KMS-11 (cell line): Measurements from ENCODE around the gene PITX1.
"Not testable (repeated sequence)": the region's sequence is repeated elsewhere in the genome, so short reads cannot be mapped to it uniquely, and the experiment has no call there.

Source experiments
- H2AFZ ChIP-seq: fragments of 200-600 bp; sonication (generic); 2 replicates; pipeline ENCODE4 v1.6.1; 2016; ENCODE audit warnings: antibody characterized with exemption, mixed run types, low read depth
- H3K27ac ChIP-seq: fragments of 200-600 bp; sonication (generic); 2 replicates; pipeline ENCODE4 v1.6.1; 2016; ENCODE audit warnings: mild to moderate bottlenecking, mixed run types
- H3K27me3 ChIP-seq: fragments of 200-600 bp; sonication (generic); 2 replicates; pipeline ENCODE4 v1.6.1; 2017; ENCODE audit warnings: mild to moderate bottlenecking, low read depth, mixed run types, moderate library complexity; ENCODE audit not compliant: insufficient read depth
- H3K36me3 ChIP-seq: fragments of 200-600 bp; sonication (generic); 2 replicates; pipeline ENCODE4 v1.6.1; 2017; ENCODE audit warnings: mild to moderate bottlenecking, mixed run types; ENCODE audit not compliant: insufficient read depth
- H3K4me1 ChIP-seq: fragments of 200-600 bp; sonication (generic); 2 replicates; pipeline ENCODE4 v1.6.1; 2016; ENCODE audit warnings: mild to moderate bottlenecking, low read depth, mixed run types; ENCODE audit not compliant: poor library complexity, severe bottlenecking
- H3K4me2 ChIP-seq: fragments of 200-600 bp; sonication (generic); 2 replicates; pipeline ENCODE4 v1.7.0; 2016; ENCODE audit warnings: mild to moderate bottlenecking, mixed run types
- H3K4me3 ChIP-seq: fragments of 200-600 bp; sonication (generic); IDR thresholded peaks from 2 replicates; pipeline ENCODE4 v1.6.1; 2017; ENCODE audit warnings: low read depth, low read length, mixed read lengths; ENCODE audit not compliant: insufficient read depth
- H3K79me2 ChIP-seq: fragments of 200-600 bp; sonication (generic); 2 replicates; pipeline ENCODE4 v1.6.1; 2016; ENCODE audit warnings: low read depth, mixed run types; ENCODE audit not compliant: insufficient read depth
- H3K9ac ChIP-seq: fragments of 200-600 bp; sonication (generic); 2 replicates; pipeline ENCODE4 v1.6.1; 2016; ENCODE audit warnings: mild to moderate bottlenecking, mixed run types
- H4K20me1 ChIP-seq: fragments of 200-600 bp; sonication (generic); 2 replicates; pipeline ENCODE4 v1.6.1; 2016; ENCODE audit warnings: mild to moderate bottlenecking, mixed run types; ENCODE audit not compliant: insufficient read depth
- CTCF ChIP-seq: fragments of 200-600 bp; sonication (generic); conservative IDR thresholded peaks from 2 replicates; pipeline ENCODE4 v1.6.1; 2017; ENCODE audit warnings: low read depth, mild to moderate bottlenecking, antibody characterized with exemption, low read length, moderate library complexity, mixed read lengths

The PITX1 gene

GRCh38 chr5:135005076-135005475, 29.0 kb downstream of the PITX1 start:
- Histone ChIP-seq H3K4me2 (no peak overlapping the region), H4K20me1 (no peaks in the 10 kb centered on the region), H3K9ac (no peak overlapping the region), H3K27me3 (no peaks in the 10 kb centered on the region), H3K4me1 (no peaks in the 10 kb centered on the region), H3K27ac (no peak overlapping the region), H3K4me3 (no peak overlapping the region), H3K79me2 (no peaks in the 10 kb centered on the region), H3K36me3 (no peaks in the 10 kb centered on the region), H2AFZ (no peak overlapping the region)
- TF ChIP-seq CTCF, result no peak

GRCh38 chr5:135004376-135004775, 29.7 kb downstream of the PITX1 start:
- no peaks in the 10 kb centered on the region for H3K36me3 ChIP-seq
- TF ChIP-seq CTCF, result no peak
- H4K20me1 ChIP-seq, result no peaks in the 10 kb centered on the region
- H3K4me2 ChIP-seq, result no peak overlapping the region
- no peaks in the 10 kb centered on the region for H3K79me2 ChIP-seq
- H3K4me3 ChIP-seq, result no peak overlapping the region
- H3K4me1 ChIP-seq, result no peaks in the 10 kb centered on the region
- H3K9ac ChIP-seq, result no peak overlapping the region
- H2AFZ ChIP-seq, result no peak overlapping the region
- no peaks in the 10 kb centered on the region for H3K27me3 ChIP-seq
- H3K27ac ChIP-seq, result no peak overlapping the region

GRCh38 chr5:134998068-134998467, 36.0 kb downstream of the PITX1 start:
- H3K4me2 ChIP-seq, H3K4me3 ChIP-seq: not testable (repeated sequence)

GRCh38 chr5:134997015-134997414, 37.0 kb downstream of the PITX1 start:
- Histone ChIP-seq H3K27me3 (no peaks in the 10 kb centered on the region), H3K4me2 (no peak overlapping the region), H3K4me1 (no peaks in the 10 kb centered on the region), H3K36me3 (no peaks in the 10 kb centered on the region), H3K4me3 (no peak overlapping the region), H4K20me1 (no peaks in the 10 kb centered on the region), H3K27ac (no peak overlapping the region), H3K79me2 (no peaks in the 10 kb centered on the region), H2AFZ (no peak overlapping the region), H3K9ac (no peak overlapping the region)
- no peak for TF ChIP-seq CTCF

More at GRCh38 chr5:134998068-134998467, 36.0 kb downstream of the PITX1 start:
- H3K27me3 ChIP-seq, H3K79me2 ChIP-seq, H3K9ac ChIP-seq, H2AFZ ChIP-seq, H3K36me3 ChIP-seq, H4K20me1 ChIP-seq, H3K27ac ChIP-seq, H3K4me1 ChIP-seq: not testable (repeated sequence)

GRCh38 chr5:134995850-134996402, 38.1 kb downstream of the PITX1 start:
- H2AFZ ChIP-seq, result no peak overlapping the region
- H3K4me1 ChIP-seq, result no peaks in the 10 kb centered on the region
- no peak overlapping the region for H3K4me3 ChIP-seq
- no peaks in the 10 kb centered on the region for H4K20me1 ChIP-seq
- H3K9ac ChIP-seq, result no peak overlapping the region
- no peak overlapping the region for H3K4me2 ChIP-seq
- no peaks in the 10 kb centered on the region for H3K27me3 ChIP-seq
- H3K27ac ChIP-seq, result no peak overlapping the region
- no peak for TF ChIP-seq CTCF
- H3K36me3 ChIP-seq, result no peaks in the 10 kb centered on the region
- no peaks in the 10 kb centered on the region for H3K79me2 ChIP-seq
